GM18498 (cell line): ENCODE data around the gene MORN4.
"Not testable (repeated sequence)": the region's sequence is repeated elsewhere in the genome, so short reads cannot be mapped to it uniquely, and the experiment has no call there.

Source experiments
- ATAC-seq: cut with Tn5 transposase; IDR thresholded peaks from one replicate; pipeline ENCODE4 v1.9.1; 2021; ENCODE audit warnings: mild to moderate bottlenecking, moderate library complexity; ENCODE audit not compliant: unreplicated experiment

Gene MORN4

DNA sequence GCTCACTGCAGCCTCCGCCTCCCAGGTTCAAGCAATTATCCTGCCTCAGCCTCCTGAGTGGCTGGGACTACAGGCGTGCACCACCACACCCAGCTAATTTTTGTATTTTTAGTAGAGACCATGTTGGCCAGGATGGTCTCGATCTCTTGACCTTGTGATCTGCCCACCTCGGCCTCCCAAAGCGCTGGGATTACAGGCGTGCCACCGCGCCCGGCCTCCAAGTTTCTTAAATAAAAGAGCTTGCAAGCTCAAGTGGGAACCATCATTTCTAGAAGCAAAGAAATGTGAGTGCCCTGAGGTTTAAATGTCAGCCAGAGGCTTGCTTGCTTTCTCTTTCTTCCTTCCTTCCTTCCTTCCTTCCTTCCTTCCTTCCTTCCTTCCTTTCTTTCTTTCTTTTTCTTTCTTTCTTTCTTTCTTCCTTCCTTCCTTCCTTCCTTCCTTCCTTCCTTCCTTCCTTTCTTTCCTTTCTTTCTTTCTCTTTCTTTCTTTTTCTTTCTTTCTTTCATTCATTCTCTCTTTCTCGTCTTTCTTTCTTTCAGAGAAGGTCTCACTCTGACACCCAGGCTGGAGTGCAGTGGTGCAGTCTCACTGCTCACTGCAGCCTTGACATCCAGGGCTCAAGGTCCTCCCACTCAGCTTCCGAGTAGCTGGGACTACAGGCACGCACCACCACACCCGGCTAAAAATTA lies 9.3 kb upstream of the MORN4 start:
- not testable (repeated sequence) for ATAC-seq

- peak; percentile 22 for ATAC-seq
Measured at GRCh38 chr10:97640868-97641811, 7.8 kb upstream of the MORN4 start.

GRCh38 chr10:97640174-97640867 lies 7.0 kb upstream of the MORN4 start, which contains the start of gene PI4K2A:
PI4K2A (plus strand) TSS chr10:97640671; CDS start chr10:97640743, 72 bp downstream.
- ATAC-seq = peak; percentile 99

DNA sequence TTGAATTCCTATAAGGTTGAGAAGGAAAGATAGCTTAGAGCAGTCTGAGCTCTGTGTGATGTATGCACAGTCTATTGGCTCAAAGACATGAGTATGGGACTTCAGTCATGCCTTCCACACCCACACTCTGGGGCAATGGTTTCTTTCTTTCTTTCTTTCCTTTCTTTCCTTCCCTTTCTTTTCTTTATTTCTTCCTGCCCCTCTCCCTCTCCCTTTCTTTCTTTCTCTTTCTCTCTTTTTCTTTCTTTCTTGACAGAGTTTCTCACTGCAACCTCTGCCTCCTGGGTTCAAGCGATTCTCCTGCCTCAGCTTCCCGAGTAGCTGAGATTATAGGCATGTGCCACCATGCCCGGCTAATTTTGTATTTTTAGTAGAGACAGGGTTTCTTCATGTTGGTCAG lies 5.8 kb upstream of the MORN4 start:
- not testable (repeated sequence) for ATAC-seq

DNA sequence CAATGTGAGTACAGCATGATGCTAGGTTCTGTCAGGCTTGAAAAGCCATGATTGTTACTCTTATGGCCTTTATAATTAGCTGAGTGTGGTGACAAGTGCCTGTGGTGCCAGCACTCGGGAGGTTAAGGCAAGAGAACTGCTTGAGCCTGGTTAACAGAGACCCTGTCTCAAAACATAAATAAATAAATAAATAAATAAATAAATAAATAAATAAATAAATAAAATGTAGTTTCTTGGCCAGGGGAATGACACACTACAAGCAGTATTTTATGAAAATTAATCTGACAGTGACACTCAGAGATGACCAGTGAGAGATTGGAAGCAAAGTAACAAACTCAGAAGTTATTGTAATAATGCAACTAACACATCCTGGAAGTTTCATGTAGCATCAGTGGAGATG lies 2.3 kb upstream of the MORN4 start:
- ATAC-seq = no peak

DNA sequence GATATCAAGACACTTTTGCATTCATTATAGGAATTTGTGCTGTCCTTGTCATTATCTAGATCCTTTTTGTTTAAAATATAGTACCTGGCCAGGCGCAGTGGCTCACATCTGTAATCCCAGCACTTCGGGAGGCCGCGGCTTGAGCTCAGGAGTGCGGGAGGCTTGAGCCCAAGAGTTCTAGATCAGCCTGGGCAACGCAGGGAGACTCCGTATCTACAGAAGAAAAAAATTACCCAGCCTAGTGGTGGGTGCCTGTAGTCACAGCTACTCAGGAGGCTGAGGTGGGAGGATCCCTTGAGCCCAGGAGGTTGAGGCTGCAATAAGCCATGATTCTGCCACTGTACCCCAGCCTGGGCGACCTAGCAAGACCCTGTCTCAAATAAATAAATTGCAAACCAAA lies 621 bp upstream of the MORN4 start:
- no peak for ATAC-seq

DNA sequence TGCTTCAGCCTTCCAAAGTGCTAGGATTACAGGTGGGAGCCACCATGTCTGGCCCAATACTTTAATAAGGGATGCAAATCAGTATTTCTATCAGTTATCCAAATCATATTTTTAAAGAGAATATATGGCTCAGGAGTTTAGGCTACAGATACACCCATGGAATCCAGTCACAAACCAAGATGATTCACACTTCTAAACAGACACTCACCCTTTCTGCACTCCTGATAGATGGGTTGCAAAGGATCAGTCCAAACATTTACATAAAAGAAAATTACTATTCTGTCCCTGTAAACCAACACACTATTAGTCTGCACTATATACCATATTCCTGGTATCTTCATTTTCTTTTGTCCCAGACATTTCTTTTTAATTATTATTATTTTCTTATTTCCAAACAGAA lies 2.2 kb downstream of the MORN4 start:
- ATAC-seq = no peak

DNA sequence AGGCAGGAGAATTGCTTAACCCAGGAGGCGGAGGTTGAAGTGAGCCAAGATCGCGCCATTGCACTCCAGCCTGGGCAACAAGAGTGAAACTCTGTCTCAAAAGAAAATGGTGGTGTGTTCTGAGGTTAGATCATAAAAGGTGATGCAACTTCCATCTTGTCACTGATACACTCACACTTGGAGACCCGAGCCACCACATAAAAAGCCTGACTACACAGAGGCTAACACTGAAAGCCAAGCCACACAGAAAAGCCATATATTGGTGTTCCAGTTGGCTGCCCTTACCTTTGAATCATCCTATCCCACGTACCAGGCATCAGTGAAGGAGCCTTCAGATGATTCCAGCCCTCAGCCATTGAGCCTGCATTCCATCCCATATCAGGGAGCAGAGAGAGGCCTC lies 4.0 kb downstream of the MORN4 start:
- ATAC-seq = no peak

GRCh38 chr10:97628228-97628627 lies 5.1 kb downstream of the MORN4 start:
- ATAC-seq = no peak

GRCh38 chr10:97627731-97628130 lies 5.6 kb downstream of the MORN4 start:
- ATAC-seq = no peak

- no peak for ATAC-seq
Measured at GRCh38 chr10:97623277-97623676, 10.0 kb downstream of the MORN4 start.

GRCh38 chr10:97618733-97619132 lies 14.6 kb downstream of the MORN4 start:
- no peak for ATAC-seq

DNA sequence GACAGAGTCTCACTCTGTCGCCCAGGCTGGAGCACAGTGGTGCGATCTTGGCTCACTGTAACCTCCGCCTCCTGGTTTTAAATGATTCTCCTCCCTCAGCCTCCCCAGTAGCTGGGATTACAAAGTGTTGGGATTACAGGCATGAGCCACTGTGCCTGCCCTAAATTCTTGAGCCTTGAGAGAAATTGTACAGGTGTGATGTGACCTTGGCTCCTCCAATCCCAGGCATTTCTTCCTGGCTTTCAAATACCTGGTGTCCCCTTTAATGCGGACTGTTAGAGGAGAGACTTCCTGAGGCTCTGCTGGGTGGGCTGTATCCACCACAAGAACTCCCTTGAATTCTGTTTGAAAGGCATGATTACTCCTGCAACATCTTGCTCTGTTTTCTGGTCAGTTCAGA lies 15.0 kb downstream of the MORN4 start:
- no peak for ATAC-seq

DNA sequence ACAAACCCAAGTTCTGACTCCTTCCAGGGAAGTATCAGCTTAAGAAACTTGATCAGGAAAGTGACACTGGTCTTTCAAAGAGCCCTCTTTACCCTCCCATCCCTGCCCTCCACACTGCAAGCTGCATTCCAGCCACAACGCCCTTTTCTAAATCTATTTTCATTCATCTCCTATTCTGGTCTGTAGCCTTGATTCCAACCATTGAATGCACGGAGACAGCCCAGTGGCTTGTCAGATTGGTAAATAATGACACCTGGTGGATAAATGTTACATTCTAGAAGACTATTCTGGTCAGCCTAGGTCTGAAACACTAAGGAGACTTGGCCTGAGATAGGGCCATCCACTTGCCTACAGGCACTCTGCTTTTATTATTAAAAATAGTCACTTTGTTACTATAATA lies 20.9 kb downstream of the MORN4 start:
- no peak for ATAC-seq

DNA sequence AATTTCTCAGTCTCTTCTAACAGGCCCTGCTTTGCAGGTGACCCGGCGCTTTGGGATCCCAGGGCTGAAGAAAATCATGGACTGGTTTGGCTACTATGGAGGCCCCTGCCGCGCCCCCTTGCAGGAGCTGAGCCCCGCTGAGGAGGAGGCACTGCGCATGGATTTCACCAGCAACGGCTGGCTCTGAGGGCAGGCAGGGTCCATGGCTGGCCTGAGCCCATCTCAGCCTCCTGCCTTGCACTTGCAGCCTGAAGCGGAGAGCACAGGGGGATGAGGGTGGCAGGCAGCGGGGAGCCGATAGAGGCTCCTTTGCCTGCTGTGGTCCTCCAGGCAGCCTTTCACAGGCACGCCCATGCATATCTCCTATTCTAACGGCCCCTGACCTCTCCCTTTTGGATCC lies 21.8 kb downstream of the MORN4 start:
- no peak for ATAC-seq

DNA sequence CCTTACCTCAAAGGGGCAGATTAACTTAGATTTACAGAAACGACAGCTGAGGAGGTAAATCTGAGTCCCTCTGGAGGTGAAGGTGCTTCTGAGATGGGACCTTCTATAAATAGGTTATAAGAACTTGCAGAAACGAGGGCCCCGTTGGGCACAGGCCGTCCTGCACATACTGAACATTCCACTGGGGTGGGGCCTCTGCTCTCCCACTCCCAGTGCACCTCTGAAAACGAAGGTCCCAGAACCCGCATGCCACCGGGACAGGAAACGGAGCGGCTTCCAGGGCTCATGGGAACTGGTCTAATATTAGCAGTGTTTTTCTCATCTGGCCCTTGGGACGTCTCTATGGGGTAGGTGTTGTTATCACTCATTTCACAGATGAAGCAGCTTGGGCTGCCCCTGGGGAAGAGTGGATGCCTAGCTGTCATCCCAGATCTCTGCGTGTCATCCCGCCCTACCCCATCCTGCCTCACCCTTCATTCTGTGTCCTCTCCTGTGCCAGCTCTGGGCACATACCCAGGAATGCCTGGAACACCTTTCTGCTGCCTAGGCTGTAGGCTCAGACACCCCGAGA lies 24.2 kb downstream of the MORN4 start:
- no peak for ATAC-seq

- ATAC-seq = no peak
Measured at GRCh38 chr10:97607095-97607636, 26.1 kb downstream of the MORN4 start.

DNA sequence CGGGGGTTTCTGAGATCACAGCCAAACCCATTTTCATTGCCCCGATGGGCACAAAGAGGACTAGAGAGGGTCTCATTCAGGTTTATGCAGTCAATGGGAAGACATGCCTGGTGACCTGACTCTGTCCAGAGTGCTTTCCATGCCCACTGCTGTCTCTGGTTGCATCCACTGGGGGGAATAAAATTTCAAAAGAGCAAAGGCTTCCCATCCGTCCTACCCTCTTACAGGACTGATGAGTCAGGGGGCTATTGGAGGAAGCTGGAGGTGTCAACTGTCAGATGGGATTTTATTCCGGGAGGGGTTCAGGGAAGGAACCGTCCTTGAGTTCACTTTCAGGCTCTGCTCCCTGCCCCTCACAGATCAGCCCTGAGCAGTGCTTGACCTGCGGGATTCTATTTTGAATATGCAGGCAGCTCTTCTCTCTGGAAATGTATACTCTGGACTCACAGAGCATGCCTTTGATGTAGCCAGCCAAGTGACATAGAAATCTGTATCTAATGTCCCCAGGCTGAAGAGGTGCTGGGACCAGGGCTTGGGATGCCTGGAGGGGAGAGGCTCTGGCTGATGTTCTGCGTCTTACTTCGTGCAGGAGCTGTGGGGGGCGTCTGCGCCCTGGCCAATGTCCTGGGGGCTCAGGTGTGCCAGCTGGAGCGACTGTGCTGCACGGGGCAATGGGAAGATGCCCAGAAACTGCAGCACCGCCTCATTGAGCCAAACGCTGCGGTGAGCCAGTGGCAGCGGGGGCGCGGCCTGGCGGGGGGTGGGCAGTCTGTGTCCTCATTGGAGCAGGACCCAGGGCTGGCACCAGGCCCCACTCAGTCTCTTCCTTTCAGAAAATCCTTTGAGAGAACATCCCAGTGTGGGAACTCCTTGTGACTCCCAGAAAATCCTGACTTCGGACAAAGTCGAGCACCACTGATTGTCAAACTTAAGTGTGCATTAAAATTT lies 31.8 kb downstream of the MORN4 start:
- no peak for ATAC-seq

DNA sequence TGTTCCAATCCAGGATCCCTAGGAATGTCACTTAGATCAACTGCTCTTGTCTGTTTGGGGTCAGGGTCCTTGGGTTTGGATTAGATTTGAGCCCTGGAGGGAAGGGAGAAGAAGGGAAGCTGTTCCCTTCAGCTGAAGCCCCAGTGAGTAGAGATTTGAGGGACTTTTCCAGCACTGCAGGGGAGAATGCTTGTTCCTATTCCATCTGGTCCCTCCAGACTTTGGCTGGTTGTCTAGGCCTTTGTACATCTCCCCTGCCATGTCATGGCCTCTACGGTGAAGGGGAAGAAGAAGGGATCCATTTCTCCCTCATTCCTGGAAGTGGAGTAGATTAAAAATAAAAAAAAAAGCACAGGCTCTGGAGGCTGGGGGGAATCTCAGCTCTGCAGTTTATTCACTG lies 32.7 kb downstream of the MORN4 start:
- ATAC-seq = no peak

DNA sequence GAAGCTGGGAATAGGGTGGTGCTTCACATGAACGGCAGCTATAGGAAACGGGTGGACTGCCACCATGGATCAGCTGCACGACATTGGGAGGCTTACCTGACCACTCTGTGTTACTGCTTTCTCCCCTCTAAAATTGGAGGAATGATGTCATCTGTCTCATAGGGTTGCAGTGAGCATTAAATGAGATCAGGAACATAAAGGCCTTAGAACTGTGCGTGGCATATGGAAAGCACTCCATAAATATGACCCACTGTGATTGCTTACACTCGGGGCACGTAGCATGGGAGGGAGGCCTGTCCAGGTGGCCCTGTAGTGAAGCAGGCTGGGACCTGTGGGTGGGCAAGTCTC lies 34.1 kb downstream of the MORN4 start:
- ATAC-seq = no peak
